ENCODE measurements around the gene THSD4.
"Not testable (repeated sequence)": the region's sequence is repeated elsewhere in the genome, so short reads cannot be mapped to it uniquely, and the experiment has no call there.

DNA sequence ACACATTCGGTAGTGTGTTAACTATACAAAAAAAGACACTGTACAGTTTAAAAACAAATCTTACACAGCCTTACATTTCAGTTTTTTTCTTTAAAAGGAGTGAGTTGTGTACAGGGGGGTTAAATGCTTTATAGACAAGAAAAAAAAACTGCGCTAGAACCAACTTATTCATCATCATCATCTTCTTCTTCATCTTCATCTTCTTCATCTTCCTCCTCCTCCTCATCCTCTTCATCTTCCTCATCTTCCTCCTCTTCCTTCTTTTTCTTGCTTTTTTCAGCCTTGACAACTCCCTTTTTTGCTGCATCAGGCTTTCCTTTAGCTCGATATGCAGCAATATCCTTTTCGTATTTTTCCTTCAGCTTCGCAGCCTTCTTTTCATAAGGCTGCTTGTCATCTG is 49.3 kb downstream of the THSD4 start:
- TF ChIP-seq, protein P1, sequence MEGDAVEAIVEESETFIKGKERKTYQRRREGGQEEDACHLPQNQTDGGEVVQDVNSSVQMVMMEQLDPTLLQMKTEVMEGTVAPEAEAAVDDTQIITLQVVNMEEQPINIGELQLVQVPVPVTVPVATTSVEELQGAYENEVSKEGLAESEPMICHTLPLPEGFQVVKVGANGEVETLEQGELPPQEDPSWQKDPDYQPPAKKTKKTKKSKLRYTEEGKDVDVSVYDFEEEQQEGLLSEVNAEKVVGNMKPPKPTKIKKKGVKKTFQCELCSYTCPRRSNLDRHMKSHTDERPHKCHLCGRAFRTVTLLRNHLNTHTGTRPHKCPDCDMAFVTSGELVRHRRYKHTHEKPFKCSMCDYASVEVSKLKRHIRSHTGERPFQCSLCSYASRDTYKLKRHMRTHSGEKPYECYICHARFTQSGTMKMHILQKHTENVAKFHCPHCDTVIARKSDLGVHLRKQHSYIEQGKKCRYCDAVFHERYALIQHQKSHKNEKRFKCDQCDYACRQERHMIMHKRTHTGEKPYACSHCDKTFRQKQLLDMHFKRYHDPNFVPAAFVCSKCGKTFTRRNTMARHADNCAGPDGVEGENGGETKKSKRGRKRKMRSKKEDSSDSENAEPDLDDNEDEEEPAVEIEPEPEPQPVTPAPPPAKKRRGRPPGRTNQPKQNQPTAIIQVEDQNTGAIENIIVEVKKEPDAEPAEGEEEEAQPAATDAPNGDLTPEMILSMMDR (IDR thresholded peaks at IDR 0.05) = not testable (repeated sequence)
- not testable (repeated sequence) for TF ChIP-seq POLR2A (IDR thresholded peaks at IDR 0.05)
